GM10847 (cell line): ENCODE measurements around the gene LITAF.

Experiments used
- POLR2A ChIP-seq: IDR thresholded peaks from 2 replicates; pipeline ENCODE4 v1.6.1; 2011; ENCODE audit not compliant: insufficient read length; ENCODE audit errors: extremely low read depth

LITAF gene

GRCh38 chr16:11530171-11530940 is 56.4 kb downstream of the LITAF start:
- no peak for TF ChIP-seq POLR2A

- TF ChIP-seq POLR2A, result no peak
These were observed 57.4 kb downstream of the LITAF start for GRCh38 chr16:11529285-11529684.

- TF ChIP-seq POLR2A, result no peak
These were observed 58.7 kb downstream of the LITAF start for GRCh38 chr16:11528053-11528452.

- no peak for TF ChIP-seq POLR2A
These were observed 59.9 kb downstream of the LITAF start for GRCh38 chr16:11526655-11527350.

- no peak for TF ChIP-seq POLR2A
These were observed 62.5 kb downstream of the LITAF start for GRCh38 chr16:11524098-11524760.

GRCh38 chr16:11521055-11521454 is 65.7 kb downstream of the LITAF start:
- TF ChIP-seq POLR2A, result no peak

- TF ChIP-seq POLR2A, result no peak
These were observed 66.3 kb downstream of the LITAF start for GRCh38 chr16:11520442-11520841.

GRCh38 chr16:11517961-11518360 is 68.8 kb downstream of the LITAF start:
- no peak for TF ChIP-seq POLR2A

- TF ChIP-seq POLR2A, result no peak
These were observed 70.9 kb downstream of the LITAF start for GRCh38 chr16:11515540-11516430.

GRCh38 chr16:11514283-11514682 is 72.4 kb downstream of the LITAF start:
- TF ChIP-seq POLR2A, result no peak

- no peak for TF ChIP-seq POLR2A
These were observed 74.9 kb downstream of the LITAF start for GRCh38 chr16:11511801-11512200.

- TF ChIP-seq POLR2A, result no peak
These were observed 75.4 kb downstream of the LITAF start for GRCh38 chr16:11511328-11511727.

GRCh38 chr16:11510178-11510973 is 76.3 kb downstream of the LITAF start:
- no peak for TF ChIP-seq POLR2A

- TF ChIP-seq POLR2A, result no peak
These were observed 78.7 kb downstream of the LITAF start for GRCh38 chr16:11507991-11508390.
